GM12878 (cell line): ENCODE results near the gene DLG2. TPM values are rescaled to one million over a fixed set of nuclear protein-coding genes. Genes with fewer than 3 reads are reported as not detected.

Source experiments
- ATAC-seq: fragments of 200-7000 bp; cut with Tn5 transposase; 3 replicates; pipeline ENCODE4 v1.9.1; 2020; ENCODE audit warnings: mild to moderate bottlenecking, moderate library complexity
- BruUV-seq: library from RNA; stranded (reverse); fragments of 400-500 nt; replicated peaks from 2 replicates; lab custom pipeline; 2021; lab: Mats Ljungman, UMichigan
- CTCF ChIA-PET: fragments of 300-600 bp; sonication (Branson Sonifier 250); formaldehyde crosslinking; extraction: SDS; loops from one replicate; lab custom pipeline; 2021; ENCODE audit warnings: inconsistent platforms; lab: Yijun Ruan, JAX
- POLR2A ChIA-PET: fragments of 350-600 bp; formaldehyde crosslinking; extraction: SDS; loops from one replicate; lab custom pipeline; 2021; ENCODE audit warnings: inconsistent platforms; lab: Charles Lee
- RAD21 ChIA-PET: fragments of 300-600 bp; sonication (Branson Sonifier 250); formaldehyde crosslinking; loops from one replicate; lab custom pipeline; 2023; ENCODE audit warnings: antibody characterized with exemption; ENCODE audit not compliant: unreplicated experiment; lab: Charles Lee
- SMC1A ChIA-PET: fragments of 300-600 bp; sonication (Branson Sonifier 250); formaldehyde crosslinking; loops from one replicate; lab custom pipeline; 2023; ENCODE audit not compliant: unreplicated experiment, uncharacterized antibody; lab: Charles Lee
- DNase-seq: peaks from one replicate; pipeline ENCODE4 v3.0.0-alpha.2; 2011; ENCODE audit warnings: low read depth, low spot score
- FAIRE-seq: peaks from 3 replicates; lab custom pipeline; 2011; peaks lifted over from hg19 to GRCh38; lab: Jason Lieb, UNC
- H2AFZ ChIP-seq: 2 replicates; pipeline ENCODE4 v1.6.0; 2011; ENCODE audit warnings: low read depth, low read length, control low read depth; ENCODE audit not compliant: control insufficient read depth
- H3K27ac ChIP-seq: 2 replicates; pipeline ENCODE4 v1.5.1; 2011; ENCODE audit warnings: control low read depth; ENCODE audit not compliant: control insufficient read depth, insufficient read depth
- H3K27me3 ChIP-seq, 2 experiments: replicated peaks in 1 of 2; 2 replicates each; pipeline versions ENCODE4 v1.6.0 to v1.6.1; 2011; ENCODE audit warnings: low read length in 1 of 2; ENCODE audit not compliant: control insufficient read depth in 2 of 2, insufficient read depth in 2 of 2
- H3K36me3 ChIP-seq, 2 experiments: 2 replicates each; pipeline ENCODE4 v1.5.1; 2011; ENCODE audit warnings: low read length in 1 of 2; ENCODE audit not compliant: control insufficient read depth in 2 of 2, insufficient read depth in 2 of 2
- H3K4me1 ChIP-seq: 2 replicates; pipeline ENCODE4 v1.6.1; 2011; ENCODE audit warnings: mild to moderate bottlenecking, low read length, moderate library complexity, mixed read lengths; ENCODE audit not compliant: control insufficient read depth, insufficient read depth
- H3K4me2 ChIP-seq: 2 replicates; pipeline ENCODE4 v1.6.0; 2011; ENCODE audit warnings: control low read depth; ENCODE audit not compliant: control insufficient read depth, insufficient read depth
- H3K4me3 ChIP-seq: fragments of 200-600 bp; sonication (generic); 2 replicates; pipeline ENCODE4 v1.5.1; 2016
- H3K79me2 ChIP-seq: 2 replicates; pipeline ENCODE4 v1.6.0; 2011; ENCODE audit warnings: low read length; ENCODE audit not compliant: control insufficient read depth, insufficient read depth
- H3K9ac ChIP-seq: 2 replicates; pipeline ENCODE4 v1.8.0; 2011; ENCODE audit warnings: low read length, control low read depth, mixed read lengths; ENCODE audit not compliant: control insufficient read depth, insufficient read depth
- H3K9me3 ChIP-seq: replicated peaks from 3 replicates; pipeline ENCODE4 v1.5.1; 2011; ENCODE audit warnings: mild to moderate bottlenecking, low read length; ENCODE audit not compliant: control insufficient read depth, insufficient read depth
- H4K20me1 ChIP-seq: 2 replicates; pipeline ENCODE4 v1.6.0; 2011; ENCODE audit not compliant: control insufficient read depth, insufficient read depth
- ATF7 ChIP-seq: fragments of 450-650 bp; IDR thresholded peaks from 2 replicates; pipeline ENCODE4 v1.6.1; 2016; ENCODE audit warnings: low read depth, mild to moderate bottlenecking
- CBX3 ChIP-seq: fragments of 200-600 bp; sonication (generic); IDR thresholded peaks from 2 replicates; pipeline ENCODE4 v1.6.1; 2016; ENCODE audit warnings: low read depth, borderline replicate concordance
- CHD4 ChIP-seq: fragments of 200-600 bp; sonication (generic); IDR thresholded peaks from 2 replicates; pipeline ENCODE4 v1.6.1; 2016; ENCODE audit warnings: mild to moderate bottlenecking
- IRF4 ChIP-seq: IDR thresholded peaks from 2 replicates; pipeline ENCODE4 v1.6.1; 2011; ENCODE audit warnings: low read depth, low read length
- JUNB ChIP-seq: IDR thresholded peaks from 2 replicates; pipeline ENCODE4 v1.6.1; 2016; ENCODE audit warnings: antibody characterized with exemption, mild to moderate bottlenecking
- MEF2A ChIP-seq: IDR thresholded peaks from 2 replicates; pipeline ENCODE4 v1.6.1; 2011; ENCODE audit warnings: low read depth, mild to moderate bottlenecking, low read length, moderate library complexity; ENCODE audit not compliant: insufficient read depth
- NFYB ChIP-seq: IDR thresholded peaks from 2 replicates; pipeline ENCODE4 v1.6.1; 2011; ENCODE audit warnings: low read depth, mild to moderate bottlenecking, low read length, improper control_type of control experiment, moderate library complexity; ENCODE audit not compliant: insufficient read depth
- PBX3 ChIP-seq: IDR thresholded peaks from 2 replicates; pipeline ENCODE4 v1.6.1; 2011; ENCODE audit warnings: mild to moderate bottlenecking, low read depth, low read length, moderate library complexity; ENCODE audit not compliant: insufficient replicate concordance
- RBBP5 ChIP-seq: fragments of 200-600 bp; sonication (generic); conservative IDR thresholded peaks from 2 replicates; pipeline ENCODE4 v1.6.1; 2016
- RFX5 ChIP-seq: IDR thresholded peaks from 2 replicates; pipeline ENCODE4 v1.6.1; 2011; ENCODE audit warnings: low read depth, low read length, improper control_type of control experiment
- RUNX3 ChIP-seq: IDR thresholded peaks from 2 replicates; pipeline ENCODE4 v1.6.1; 2012; ENCODE audit warnings: low read length, inconsistent platforms
- STAT1 ChIP-seq: fragments of 450-650 bp; conservative IDR thresholded peaks from 2 replicates; pipeline ENCODE4 v1.6.1; 2014; ENCODE audit warnings: antibody characterized with exemption, mild to moderate bottlenecking
- ZNF207 ChIP-seq: fragments of 450-650 bp; IDR thresholded peaks from 2 replicates; pipeline ENCODE4 v1.6.1; 2014; ENCODE audit warnings: antibody characterized with exemption, mild to moderate bottlenecking, borderline replicate concordance
- ZZZ3 ChIP-seq: IDR thresholded peaks from 2 replicates; pipeline ENCODE4 v1.6.1; 2011; ENCODE audit warnings: low read depth; ENCODE audit not compliant: control insufficient read depth, insufficient read length
- WGBS: methylation state at CpG from one replicate; pipeline ENCODE4 v1.1.6; 2016; ENCODE audit warnings: low lambda C conversion rate; ENCODE audit not compliant: insufficient replicate concordance, insufficient coverage; ENCODE audit errors: missing lambda C conversion rate; 5-methylcytosine and 5-hydroxymethylcytosine counted together
- in situ Hi-C: fragments of 300-500 bp; cut with MboI; formaldehyde crosslinking; loops from 9 replicates; pipeline ENCODE4 v1.14.3; 2018; ENCODE audit warnings: mixed read lengths
- intact Hi-C: fragments of 100-400 bp; cut with micrococcal nuclease; formaldehyde crosslinking; loops from one replicate; pipeline ENCODE4 v1.14.2; 2022; ENCODE audit not compliant: unreplicated experiment
- polyA plus RNA-seq, 11 experiments: library from polyadenylated mRNA; depleted of rRNA in 4 of 11; unstranded in 6 of 11; stranded (reverse) in 5 of 11; fragments of >200 nt; fragmentation: Nextera tagmentation in 4 of 11; fragmentation: Illumina TruSeq in 1 of 11; extraction: Ambion mirVana in 4 of 11; extraction: Trizol in 1 of 11; gene quantifications; 1 replicate in 1 of 11; 2 replicates in 10 of 11; pipeline versions ENCODE4 v1.2.1 to v1.2.3, GENCODE V29; 2011 to 2016; ENCODE audit warnings: inconsistent platforms in 2 of 11, missing spikeins in 2 of 11, low read depth in 1 of 11
- total RNA-seq, 4 experiments: library from RNA; depleted of rRNA in 3 of 4; stranded (reverse); fragments of >200 nt in 3 of 4; fragmentation: Illumina TruSeq in 1 of 4; extraction: Trizol in 1 of 4; gene quantifications; 2 replicates each; pipeline versions ENCODE4 v1.2.1 to v1.2.3, GENCODE V29; 2013 to 2021
- TF ChIP-seq, protein P1 (sequence below): IDR thresholded peaks from 2 replicates; pipeline ENCODE4 v1.6.1; 2011; ENCODE audit warnings: low read depth, low read length, improper control_type of control experiment, borderline replicate concordance
- TF ChIP-seq, protein P2 (sequence below): fragments of 450-650 bp; formaldehyde crosslinking; IDR thresholded peaks from 2 replicates; pipeline ENCODE4 v1.4.0; 2020; ENCODE audit warnings: mild to moderate bottlenecking, moderate library complexity

The DLG2 gene
- total and polyA plus RNA-seq, 10 of the 15 experiments (the other 5 are each of a cell fraction or from before 2014, with no cell fraction given), result 0.09 to 0.98 (median 0.35) TPM

DNA sequence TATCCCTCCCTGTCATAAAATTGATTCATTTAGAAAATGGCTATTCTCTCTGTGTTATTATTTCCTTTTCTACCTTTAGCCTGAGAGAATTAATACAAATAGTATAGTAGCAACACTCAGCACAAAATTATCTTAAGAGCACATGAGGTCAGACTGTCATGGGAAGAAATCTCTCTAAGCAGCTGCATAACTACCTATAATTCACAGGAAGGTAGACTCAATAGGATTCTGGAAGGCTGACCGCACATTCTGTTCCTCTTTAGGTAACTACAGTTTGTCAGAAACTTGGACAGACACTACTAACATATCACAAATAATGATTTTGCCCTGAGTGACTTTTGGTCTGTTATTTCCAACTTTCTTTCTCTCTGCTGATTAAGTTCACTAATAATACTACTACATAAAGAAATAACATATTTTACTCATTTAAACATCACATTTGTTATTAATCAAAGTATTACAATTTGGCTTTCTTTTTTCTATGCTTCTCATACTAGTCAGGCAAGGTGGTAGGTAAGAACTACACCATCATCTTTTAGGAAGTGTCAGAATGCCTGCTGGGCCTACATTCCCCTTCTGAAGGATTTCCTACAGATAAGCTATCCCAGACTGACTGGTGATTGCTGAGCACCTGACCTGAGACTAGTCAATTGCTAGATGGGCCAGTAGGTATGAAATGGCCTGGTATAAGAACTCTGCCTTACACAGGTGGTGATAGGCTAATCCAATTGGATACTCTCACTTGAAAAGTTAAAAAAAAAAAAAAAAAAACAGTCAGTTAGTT, 325.1 kb downstream of the DLG2 start:
- in situ Hi-C loops (no loop called here), intact Hi-C loops (no loop called here)
- Histone ChIP-seq H3K36me3 (no peaks in the 10 kb centered on the region), H3K4me1 (no peaks in the 10 kb centered on the region), H3K27me3 (no peaks in the 10 kb centered on the region), H3K79me2 (no peaks in the 10 kb centered on the region), H3K9ac (no peak overlapping the region), H3K4me3 (no peak overlapping the region), H4K20me1 (no peaks in the 10 kb centered on the region), H3K27ac (no peak overlapping the region), H3K9me3 (no peaks in the 10 kb centered on the region), H3K4me2 (no peak overlapping the region), H2AFZ (no peak overlapping the region)
- no peak for FAIRE-seq
- POLR2A ChIA-PET, result no interaction called here
- no peak for ATAC-seq
- RAD21 ChIA-PET, result no interaction called here
- CTCF ChIA-PET, result interaction anchor here (0.6 to 1.2 kb wide), 2 partner anchors 8 to 1655 kb away, joined by 3 to 4 read pairs; no protein-coding TSS in a partner anchor
- no TSS peak for BruUV-seq
- WGBS, result 100% methylated on average over 1 of the region's 1 CpG
- SMC1A ChIA-PET, result interaction anchor here (0.6 to 2.4 kb wide), 5 partner anchors 11 to 1502 kb away, joined by 3 to 9 read pairs (median 3); no protein-coding TSS in a partner anchor
- no peak for DNase-seq
- TF ChIP-seq NFYB (no peak), JUNB (no peak), IRF4 (no peak), PBX3 (no peak), CBX3 (no peak), MEF2A (no peak), RFX5 (no peak), ZZZ3 (no peak), STAT1 (no peak), ZNF207 (no peak), CHD4 (no peak), RBBP5 (no peak), RUNX3 (no peak), ATF7 (no peak)
- TF ChIP-seq, protein P1, sequence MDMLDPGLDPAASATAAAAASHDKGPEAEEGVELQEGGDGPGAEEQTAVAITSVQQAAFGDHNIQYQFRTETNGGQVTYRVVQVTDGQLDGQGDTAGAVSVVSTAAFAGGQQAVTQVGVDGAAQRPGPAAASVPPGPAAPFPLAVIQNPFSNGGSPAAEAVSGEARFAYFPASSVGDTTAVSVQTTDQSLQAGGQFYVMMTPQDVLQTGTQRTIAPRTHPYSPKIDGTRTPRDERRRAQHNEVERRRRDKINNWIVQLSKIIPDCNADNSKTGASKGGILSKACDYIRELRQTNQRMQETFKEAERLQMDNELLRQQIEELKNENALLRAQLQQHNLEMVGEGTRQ, result no peak
- TF ChIP-seq, protein P2, sequence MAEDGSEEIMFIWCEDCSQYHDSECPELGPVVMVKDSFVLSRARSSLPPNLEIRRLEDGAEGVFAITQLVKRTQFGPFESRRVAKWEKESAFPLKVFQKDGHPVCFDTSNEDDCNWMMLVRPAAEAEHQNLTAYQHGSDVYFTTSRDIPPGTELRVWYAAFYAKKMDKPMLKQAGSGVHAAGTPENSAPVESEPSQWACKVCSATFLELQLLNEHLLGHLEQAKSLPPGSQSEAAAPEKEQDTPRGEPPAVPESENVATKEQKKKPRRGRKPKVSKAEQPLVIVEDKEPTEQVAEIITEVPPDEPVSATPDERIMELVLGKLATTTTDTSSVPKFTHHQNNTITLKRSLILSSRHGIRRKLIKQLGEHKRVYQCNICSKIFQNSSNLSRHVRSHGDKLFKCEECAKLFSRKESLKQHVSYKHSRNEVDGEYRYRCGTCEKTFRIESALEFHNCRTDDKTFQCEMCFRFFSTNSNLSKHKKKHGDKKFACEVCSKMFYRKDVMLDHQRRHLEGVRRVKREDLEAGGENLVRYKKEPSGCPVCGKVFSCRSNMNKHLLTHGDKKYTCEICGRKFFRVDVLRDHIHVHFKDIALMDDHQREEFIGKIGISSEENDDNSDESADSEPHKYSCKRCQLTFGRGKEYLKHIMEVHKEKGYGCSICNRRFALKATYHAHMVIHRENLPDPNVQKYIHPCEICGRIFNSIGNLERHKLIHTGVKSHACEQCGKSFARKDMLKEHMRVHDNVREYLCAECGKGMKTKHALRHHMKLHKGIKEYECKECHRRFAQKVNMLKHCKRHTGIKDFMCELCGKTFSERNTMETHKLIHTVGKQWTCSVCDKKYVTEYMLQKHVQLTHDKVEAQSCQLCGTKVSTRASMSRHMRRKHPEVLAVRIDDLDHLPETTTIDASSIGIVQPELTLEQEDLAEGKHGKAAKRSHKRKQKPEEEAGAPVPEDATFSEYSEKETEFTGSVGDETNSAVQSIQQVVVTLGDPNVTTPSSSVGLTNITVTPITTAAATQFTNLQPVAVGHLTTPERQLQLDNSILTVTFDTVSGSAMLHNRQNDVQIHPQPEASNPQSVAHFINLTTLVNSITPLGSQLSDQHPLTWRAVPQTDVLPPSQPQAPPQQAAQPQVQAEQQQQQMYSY (CRISPR knock-in tag), result no peak
